Measurements from ENCODE around the gene CMPK1.

- no peak for TF ChIP-seq CTCF (IDR thresholded peaks at IDR 0.05; ENCODE audit: low read depth, low read length)
- TF ChIP-seq EZH2phosphoT487 (IDR thresholded peaks at IDR 0.05; ENCODE audit: low read depth): no peak
These were observed 10.0 kb upstream of the CMPK1 start for GRCh38 chr1:47323599-47324031.

Measured in OCI-LY3 (cell line).